BJ (cell line): ENCODE data around the gene TM4SF20. TPM values are rescaled to one million over a fixed set of nuclear protein-coding genes. Genes with fewer than 3 reads are reported as not detected.

Experiments used
- CTCF ChIA-PET: fragments of 350-600 bp; formaldehyde crosslinking; extraction: SDS; loops from one replicate; lab custom pipeline; 2021; ENCODE audit warnings: antibody characterized with exemption, inconsistent platforms; lab: Yijun Ruan, JAX
- POLR2A ChIA-PET: fragments of 300-600 bp; sonication (Branson Sonifier 250); formaldehyde crosslinking; extraction: SDS; loops from one replicate; lab custom pipeline; 2021; ENCODE audit warnings: antibody characterized with exemption; lab: Charles Lee
- DNase-seq: peaks from one replicate; pipeline ENCODE4 v3.0.0-alpha.2; 2011; ENCODE audit warnings: low read depth
- H3K27me3 ChIP-seq: 2 replicates; pipeline ENCODE4 v1.6.0; 2011; ENCODE audit warnings: low read length; ENCODE audit not compliant: control insufficient read depth, insufficient read depth
- H3K36me3 ChIP-seq: 2 replicates; pipeline ENCODE4 v1.5.1; 2011; ENCODE audit warnings: low read length; ENCODE audit not compliant: control insufficient read depth, insufficient read depth
- H3K4me3 ChIP-seq: 2 replicates; pipeline ENCODE4 v1.5.1; 2011; ENCODE audit warnings: low read depth, mild to moderate bottlenecking, control low read depth, low read length
- polyA plus RNA-seq: library from polyadenylated mRNA; depleted of rRNA; stranded (reverse); fragments of >200 nt; gene quantifications from 2 replicates; pipeline ENCODE4 v1.2.3, GENCODE V29; 2011
- TF ChIP-seq, protein P1 (sequence below): IDR thresholded peaks from 2 replicates; pipeline ENCODE4 v1.5.1; 2011; ENCODE audit warnings: low read depth, mild to moderate bottlenecking, control low read depth, inconsistent platforms, low read length, moderate library complexity; ENCODE audit not compliant: insufficient read depth

Gene TM4SF20
- polyA plus RNA-seq, 1 experiment: 0.56 TPM

DNA sequence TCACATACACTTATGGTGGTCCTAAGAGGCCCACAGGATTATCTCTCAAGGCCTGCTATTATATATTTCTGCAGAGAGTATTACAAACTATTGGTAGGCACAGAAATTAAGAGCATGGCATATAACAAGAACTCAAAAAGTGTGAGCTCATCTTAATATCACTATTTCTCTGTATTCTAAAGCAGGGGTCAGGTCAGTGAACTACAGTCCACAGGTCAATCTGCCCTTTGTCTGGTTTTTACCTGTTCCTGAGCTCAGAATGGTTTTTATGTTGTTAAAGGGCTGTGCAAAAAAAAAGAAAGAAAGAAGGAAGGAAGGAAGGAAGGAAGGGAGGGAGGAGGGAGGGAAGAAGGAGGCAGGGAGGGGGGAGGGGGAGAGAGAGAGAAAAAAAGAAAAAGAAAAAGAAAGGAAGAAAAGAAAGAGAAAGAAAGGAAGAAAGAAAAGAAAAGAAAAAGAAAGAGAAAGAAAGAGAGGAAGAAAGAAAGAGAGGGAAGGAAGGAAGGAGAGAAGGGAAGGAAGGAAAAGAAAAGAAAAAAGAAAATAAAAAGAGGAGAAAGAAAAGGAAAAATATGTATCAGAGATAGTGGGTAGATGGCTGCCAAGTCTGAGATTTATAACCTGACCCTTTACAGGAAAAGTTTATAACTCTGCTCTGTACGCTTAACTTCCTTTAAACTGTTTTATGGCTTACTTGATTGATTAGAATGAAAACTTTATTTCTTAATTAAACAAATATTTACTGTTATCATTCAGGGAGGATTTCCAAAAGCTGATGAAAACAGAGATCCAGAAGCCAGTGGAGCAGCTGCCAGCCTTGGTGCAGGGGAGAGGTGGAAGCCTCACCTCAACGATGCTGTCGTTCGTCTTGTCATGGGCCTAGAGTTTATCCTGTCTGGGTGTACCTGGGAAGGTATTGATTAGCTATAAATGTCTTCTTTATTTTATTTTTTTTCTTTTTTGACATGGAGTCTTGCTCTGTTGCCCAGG is 19.9 kb upstream of the TM4SF20 start:
- ChIA-PET POLR2A (no interaction called here), CTCF (interaction anchor here (2.3 kb wide), 1 partner anchor 367 kb away, joined by 7 read pairs; no protein-coding TSS in a partner anchor)
- Histone ChIP-seq H3K4me3 (no peak overlapping the region), H3K36me3 (no peaks in the 10 kb centered on the region), H3K27me3 (no peaks in the 10 kb centered on the region)
- TF ChIP-seq, protein P1, sequence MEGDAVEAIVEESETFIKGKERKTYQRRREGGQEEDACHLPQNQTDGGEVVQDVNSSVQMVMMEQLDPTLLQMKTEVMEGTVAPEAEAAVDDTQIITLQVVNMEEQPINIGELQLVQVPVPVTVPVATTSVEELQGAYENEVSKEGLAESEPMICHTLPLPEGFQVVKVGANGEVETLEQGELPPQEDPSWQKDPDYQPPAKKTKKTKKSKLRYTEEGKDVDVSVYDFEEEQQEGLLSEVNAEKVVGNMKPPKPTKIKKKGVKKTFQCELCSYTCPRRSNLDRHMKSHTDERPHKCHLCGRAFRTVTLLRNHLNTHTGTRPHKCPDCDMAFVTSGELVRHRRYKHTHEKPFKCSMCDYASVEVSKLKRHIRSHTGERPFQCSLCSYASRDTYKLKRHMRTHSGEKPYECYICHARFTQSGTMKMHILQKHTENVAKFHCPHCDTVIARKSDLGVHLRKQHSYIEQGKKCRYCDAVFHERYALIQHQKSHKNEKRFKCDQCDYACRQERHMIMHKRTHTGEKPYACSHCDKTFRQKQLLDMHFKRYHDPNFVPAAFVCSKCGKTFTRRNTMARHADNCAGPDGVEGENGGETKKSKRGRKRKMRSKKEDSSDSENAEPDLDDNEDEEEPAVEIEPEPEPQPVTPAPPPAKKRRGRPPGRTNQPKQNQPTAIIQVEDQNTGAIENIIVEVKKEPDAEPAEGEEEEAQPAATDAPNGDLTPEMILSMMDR: no peak
- no peak for DNase-seq

- Histone ChIP-seq H3K4me3 (no peak overlapping the region), H3K36me3 (no peaks in the 10 kb centered on the region), H3K27me3 (no peaks in the 10 kb centered on the region)
- ChIA-PET POLR2A (no interaction called here), CTCF (interaction anchor here (0.6 kb wide), 1 partner anchor 155 kb away, joined by 3 read pairs; no protein-coding TSS in a partner anchor)
- TF ChIP-seq, protein P1: no peak
- no peak for DNase-seq
Measured at GRCh38 chr2:227397562-227397961, 18.5 kb upstream of the TM4SF20 start.

DNA sequence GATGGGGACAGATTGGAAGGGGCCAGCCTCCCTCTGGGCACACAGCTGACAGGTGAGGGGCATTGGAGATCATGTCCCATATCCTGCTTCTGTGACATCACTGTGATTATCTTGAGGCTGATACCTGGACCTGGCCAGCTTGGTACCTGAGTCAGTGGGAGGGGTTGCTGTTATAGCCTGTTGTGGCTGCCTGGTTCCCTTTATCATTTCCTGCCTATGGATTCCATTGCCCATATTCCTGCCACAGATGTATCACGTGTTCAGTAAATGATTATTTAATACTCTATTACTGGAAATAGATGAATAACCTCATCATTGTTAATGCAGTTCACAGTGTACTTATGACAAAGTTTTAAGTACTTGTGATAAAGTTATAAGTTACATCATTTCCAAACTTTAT is 16.4 kb upstream of the TM4SF20 start:
- H3K27me3 ChIP-seq: no peaks in the 10 kb centered on the region
- CTCF ChIA-PET: interaction anchor here (1.1 kb wide), 1 partner anchor 12 kb away, joined by 3 read pairs; no protein-coding TSS in a partner anchor
- TF ChIP-seq, protein P1: no peak
- DNase-seq: no peak
- H3K36me3 ChIP-seq: no peaks in the 10 kb centered on the region
- H3K4me3 ChIP-seq: no peak overlapping the region
- POLR2A ChIA-PET: interaction anchor here (0.7 kb wide), 1 partner anchor 15 kb away, joined by 3 read pairs; no protein-coding TSS in a partner anchor

- ChIA-PET POLR2A (no interaction called here), CTCF (interaction anchor here (1.8 kb wide), 1 partner anchor 12 kb away, joined by 10 read pairs; no protein-coding TSS in a partner anchor)
- TF ChIP-seq, protein P1: no peak
- no peak overlapping the region for H3K4me3 ChIP-seq
- H3K27me3 ChIP-seq: no peaks in the 10 kb centered on the region
- no peak for DNase-seq
- H3K36me3 ChIP-seq: no peaks in the 10 kb centered on the region
Measured at GRCh38 chr2:227394401-227394800, 15.3 kb upstream of the TM4SF20 start.

GRCh38 chr2:227390468-227391256 is 11.6 kb upstream of the TM4SF20 start:
- CTCF ChIA-PET: interaction anchor here (1.0 kb wide), 1 partner anchor 269 kb away, joined by 3 read pairs; no protein-coding TSS in a partner anchor
- TF ChIP-seq, protein P1: no peak

More at GRCh38 chr2:227390468-227391256, 11.6 kb upstream of the TM4SF20 start:
- no peaks in the 10 kb centered on the region for H3K36me3 ChIP-seq
- no peak overlapping the region for H3K4me3 ChIP-seq
- no peak for DNase-seq
- POLR2A ChIA-PET: no interaction called here
- no peaks in the 10 kb centered on the region for H3K27me3 ChIP-seq
